PC-3 (cell line): ENCODE results near the gene PLIN4. TPM values are rescaled to one million over a fixed set of nuclear protein-coding genes. Genes with fewer than 3 reads are reported as not detected.

ENCODE experiments used
- ATAC-seq: fragments of 200-7000 bp; cut with Tn5 transposase; 2 replicates; pipeline ENCODE4 v1.9.1; 2020; ENCODE audit warnings: mild to moderate bottlenecking, moderate library complexity
- BruUV-seq: library from RNA; stranded (reverse); fragments of 400-500 nt; replicated peaks from 2 replicates; lab custom pipeline; 2021; lab: Mats Ljungman, UMichigan
- CTCF ChIA-PET: fragments of 300-600 bp; sonication (Branson Sonifier 250); formaldehyde crosslinking; loops from one replicate; lab custom pipeline; 2022; ENCODE audit warnings: antibody characterized with exemption; lab: Charles Lee
- POLR2A ChIA-PET: fragments of 300-600 bp; sonication (Branson Sonifier 250); formaldehyde crosslinking; loops from one replicate; lab custom pipeline; 2022; ENCODE audit warnings: antibody characterized with exemption; ENCODE audit not compliant: unreplicated experiment; lab: Charles Lee
- DNase-seq: peaks from one replicate; pipeline ENCODE4 v3.0.0-alpha.2; 2015
- H2AFZ ChIP-seq: fragments of 300-600 bp; sonication (generic); 2 replicates; pipeline ENCODE4 v1.6.0; 2016; ENCODE audit warnings: antibody characterized with exemption, low read length
- H3F3A ChIP-seq: fragments of 300-600 bp; sonication (generic); one replicate; pipeline ENCODE4 v1.6.0; 2017; ENCODE audit warnings: antibody characterized with exemption, low read length, control low read depth, mild to moderate bottlenecking; ENCODE audit not compliant: unreplicated experiment
- H3K27ac ChIP-seq: fragments of 300-600 bp; sonication (generic); 2 replicates; pipeline ENCODE4 v1.5.1; 2016; ENCODE audit warnings: mild to moderate bottlenecking, low read length
- H3K27me3 ChIP-seq: fragments of 300-600 bp; sonication (generic); 2 replicates; pipeline ENCODE4 v1.6.1; 2016; ENCODE audit warnings: low read length, mixed read lengths
- H3K36me3 ChIP-seq: fragments of 300-600 bp; sonication (generic); 2 replicates; pipeline ENCODE4 v1.6.1; 2016; ENCODE audit warnings: low read depth, mixed run types, low read length, mixed read lengths
- H3K4me1 ChIP-seq: fragments of 300-600 bp; sonication (generic); 2 replicates; pipeline ENCODE4 v1.5.1; 2016; ENCODE audit warnings: low read length; ENCODE audit not compliant: insufficient read depth
- H3K4me2 ChIP-seq: fragments of 300-600 bp; sonication (generic); 2 replicates; pipeline ENCODE4 v1.6.0; 2016; ENCODE audit warnings: low read length
- H3K4me3 ChIP-seq: fragments of 300-600 bp; sonication (generic); 2 replicates; pipeline ENCODE4 v1.5.1; 2016; ENCODE audit warnings: mild to moderate bottlenecking, low read length, mixed read lengths
- H3K79me2 ChIP-seq: fragments of 300-600 bp; sonication (generic); 2 replicates; pipeline ENCODE4 v1.6.1; 2017; ENCODE audit warnings: low read length, mixed read lengths
- H3K9ac ChIP-seq: fragments of 300-600 bp; sonication (generic); 2 replicates; pipeline ENCODE4 v1.6.0; 2016; ENCODE audit warnings: mild to moderate bottlenecking, low read length
- H3K9me2 ChIP-seq: fragments of 300-600 bp; sonication (generic); replicated peaks from 2 replicates; pipeline ENCODE4 v1.6.1; 2016; ENCODE audit warnings: mixed run types, low read length, mixed read lengths
- H3K9me3 ChIP-seq: fragments of 300-600 bp; sonication (generic); 2 replicates; pipeline ENCODE4 v1.6.1; 2016; ENCODE audit warnings: low read length, mixed read lengths
- H4K20me1 ChIP-seq: fragments of 300-600 bp; sonication (generic); 2 replicates; pipeline ENCODE4 v1.6.1; 2016; ENCODE audit warnings: low read length, mixed read lengths
- EZH2 ChIP-seq: fragments of 300-600 bp; sonication (generic); IDR thresholded peaks from one replicate; pipeline ENCODE4 v1.6.1; 2017; ENCODE audit warnings: antibody characterized with exemption, mild to moderate bottlenecking, low read length; ENCODE audit not compliant: unreplicated experiment
- EZH2phosphoT487 ChIP-seq: fragments of 300-600 bp; sonication (generic); IDR thresholded peaks from 2 replicates; pipeline ENCODE4 v1.6.1; 2018; ENCODE audit warnings: mild to moderate bottlenecking, antibody characterized with exemption, low read length, borderline replicate concordance
- intact Hi-C: fragments of 100-400 bp; cut with micrococcal nuclease; formaldehyde crosslinking; loops from 2 replicates; pipeline ENCODE4 v1.9.0; 2023
- total RNA-seq: library from RNA; depleted of rRNA; stranded (reverse); fragments of >200 nt; gene quantifications from 2 replicates; pipeline ENCODE4 v1.2.3, GENCODE V29; 2014
- TF ChIP-seq, protein P1 (sequence below): fragments of 300-600 bp; sonication (generic); conservative IDR thresholded peaks from 2 replicates; pipeline ENCODE4 v1.5.1; 2017; ENCODE audit warnings: antibody characterized with exemption, low read depth, mild to moderate bottlenecking, low read length

Gene PLIN4
- total RNA-seq, 1 experiment from 2014 or later = 9.1 TPM

- ChIA-PET CTCF (no interaction called here), POLR2A (no interaction called here)
- H3K36me3 ChIP-seq = peaks cover 10% of the 10 kb centered on the region; the same call in 1 of the 2 replicates
- no peaks in the 10 kb centered on the region for H4K20me1 ChIP-seq
- H3K27ac ChIP-seq = no peak overlapping the region
- intact Hi-C loops = no loop called here
- TF ChIP-seq EZH2 = no peak
- TF ChIP-seq EZH2phosphoT487 = no peak
- TF ChIP-seq, protein P1, sequence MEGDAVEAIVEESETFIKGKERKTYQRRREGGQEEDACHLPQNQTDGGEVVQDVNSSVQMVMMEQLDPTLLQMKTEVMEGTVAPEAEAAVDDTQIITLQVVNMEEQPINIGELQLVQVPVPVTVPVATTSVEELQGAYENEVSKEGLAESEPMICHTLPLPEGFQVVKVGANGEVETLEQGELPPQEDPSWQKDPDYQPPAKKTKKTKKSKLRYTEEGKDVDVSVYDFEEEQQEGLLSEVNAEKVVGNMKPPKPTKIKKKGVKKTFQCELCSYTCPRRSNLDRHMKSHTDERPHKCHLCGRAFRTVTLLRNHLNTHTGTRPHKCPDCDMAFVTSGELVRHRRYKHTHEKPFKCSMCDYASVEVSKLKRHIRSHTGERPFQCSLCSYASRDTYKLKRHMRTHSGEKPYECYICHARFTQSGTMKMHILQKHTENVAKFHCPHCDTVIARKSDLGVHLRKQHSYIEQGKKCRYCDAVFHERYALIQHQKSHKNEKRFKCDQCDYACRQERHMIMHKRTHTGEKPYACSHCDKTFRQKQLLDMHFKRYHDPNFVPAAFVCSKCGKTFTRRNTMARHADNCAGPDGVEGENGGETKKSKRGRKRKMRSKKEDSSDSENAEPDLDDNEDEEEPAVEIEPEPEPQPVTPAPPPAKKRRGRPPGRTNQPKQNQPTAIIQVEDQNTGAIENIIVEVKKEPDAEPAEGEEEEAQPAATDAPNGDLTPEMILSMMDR = no peak
- BruUV-seq = no TSS peak
- H3K4me3 ChIP-seq = no peak overlapping the region
- H3K9ac ChIP-seq = no peak overlapping the region
- no peaks in the 10 kb centered on the region for H3K79me2 ChIP-seq
- ATAC-seq (no peak), DNase-seq (no peak)
- H3F3A ChIP-seq = no peaks in the 10 kb centered on the region
- H3K9me3 ChIP-seq = no peaks in the 10 kb centered on the region
- H3K4me2 ChIP-seq = no peak overlapping the region
- H3K4me1 ChIP-seq = no peaks in the 10 kb centered on the region
- H3K9me2 ChIP-seq = no peaks in the 10 kb centered on the region
- no peak overlapping the region for H2AFZ ChIP-seq
- H3K27me3 ChIP-seq = no peaks in the 10 kb centered on the region
These were observed 19.6 kb downstream of the PLIN4 start for GRCh38 chr19:4498694-4499093.

- no peak for ATAC-seq
- intact Hi-C loops = no loop called here
- no peaks in the 10 kb centered on the region for H3K9me2 ChIP-seq
- DNase-seq = no peak
- ChIA-PET CTCF (no interaction called here), POLR2A (no interaction called here)
- H3K27ac ChIP-seq = no peak overlapping the region
- no peaks in the 10 kb centered on the region for H3K27me3 ChIP-seq
- BruUV-seq = no TSS peak
- H3K36me3 ChIP-seq = peaks cover 12% of the 10 kb centered on the region; the same call in 1 of the 2 replicates
- no peak overlapping the region for H2AFZ ChIP-seq
- no peak overlapping the region for H3K4me3 ChIP-seq
- TF ChIP-seq EZH2phosphoT487 = no peak
- TF ChIP-seq, protein P1 = no peak
- H3K79me2 ChIP-seq = no peaks in the 10 kb centered on the region
- H3K9ac ChIP-seq = no peak overlapping the region
- H4K20me1 ChIP-seq = no peaks in the 10 kb centered on the region
- no peaks in the 10 kb centered on the region for H3F3A ChIP-seq
- H3K4me2 ChIP-seq = no peak overlapping the region
- H3K9me3 ChIP-seq = no peaks in the 10 kb centered on the region
- H3K4me1 ChIP-seq = no peaks in the 10 kb centered on the region
These were observed 20.4 kb downstream of the PLIN4 start for GRCh38 chr19:4497770-4498389.

DNA sequence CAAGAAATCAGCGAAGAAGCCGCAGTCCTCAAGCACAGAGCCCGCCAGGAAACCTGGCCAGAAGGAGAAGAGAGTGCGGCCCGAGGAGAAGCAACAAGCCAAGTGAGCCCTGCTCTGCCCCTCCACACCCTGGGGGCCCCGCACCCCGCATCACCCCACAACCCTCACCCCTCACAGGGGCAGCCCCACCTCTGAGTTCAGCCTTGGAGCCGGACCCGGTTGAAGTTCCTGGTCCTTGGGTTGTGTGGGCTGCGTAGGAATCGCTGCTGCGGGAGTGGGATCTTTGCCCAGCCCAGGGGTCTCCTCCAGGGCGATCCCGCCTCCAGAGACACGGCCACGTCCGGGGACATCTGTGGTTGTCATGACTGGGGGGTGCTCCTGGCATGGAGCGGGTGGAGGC is 22.0 kb downstream of the PLIN4 start:
- no peaks in the 10 kb centered on the region for H3K27me3 ChIP-seq
- H3K4me1 ChIP-seq = no peaks in the 10 kb centered on the region
- ChIA-PET POLR2A (no interaction called here), CTCF (no interaction called here)
- no peak overlapping the region for H3K9ac ChIP-seq
- ATAC-seq = no peak
- H4K20me1 ChIP-seq = no peaks in the 10 kb centered on the region
- H2AFZ ChIP-seq = no peak overlapping the region
- no peak for DNase-seq
- intact Hi-C loops = no loop called here
- H3K79me2 ChIP-seq = no peaks in the 10 kb centered on the region
- no peaks in the 10 kb centered on the region for H3K9me3 ChIP-seq
- H3F3A ChIP-seq = no peaks in the 10 kb centered on the region
- TF ChIP-seq EZH2phosphoT487 (no peak), EZH2 (no peak)
- TF ChIP-seq, protein P1 = no peak
- no peak overlapping the region for H3K27ac ChIP-seq
- BruUV-seq = no TSS peak
- no peak overlapping the region for H3K4me2 ChIP-seq
- H3K4me3 ChIP-seq = no peak overlapping the region
- peaks cover 27% of the 10 kb centered on the region for H3K36me3 ChIP-seq
- H3K9me2 ChIP-seq = no peaks in the 10 kb centered on the region
